HEK293 (cell line): ENCODE data around the gene PTPRJ.

Source experiments
- CTCF ChIP-seq: fragments of 450-650 bp; formaldehyde crosslinking; IDR thresholded peaks from 2 replicates; pipeline ENCODE4 v1.5.1; 2016; ENCODE audit warnings: missing biosample characterization, missing genetic modification characterization
- SP2 ChIP-seq: fragments of 450-650 bp; formaldehyde crosslinking; IDR thresholded peaks from 2 replicates; pipeline ENCODE4 v1.5.1; 2016; ENCODE audit warnings: missing biosample characterization, missing genetic modification characterization
- TCF7L2 ChIP-seq: IDR thresholded peaks from 2 replicates; pipeline ENCODE4 v1.6.1; 2011; ENCODE audit warnings: low read depth, mild to moderate bottlenecking, inconsistent platforms, low read length, moderate library complexity, borderline replicate concordance
- YY1 ChIP-seq: fragments of 450-650 bp; formaldehyde crosslinking; IDR thresholded peaks from 2 replicates; pipeline ENCODE4 v1.5.1; 2018; ENCODE audit warnings: missing biosample characterization, missing genetic modification characterization
- ZNF214 ChIP-seq: fragments of 450-650 bp; formaldehyde crosslinking; IDR thresholded peaks from 2 replicates; pipeline ENCODE4 v1.5.1; 2017; ENCODE audit warnings: missing biosample characterization, mild to moderate bottlenecking, missing genetic modification characterization, borderline replicate concordance
- ZNF274 ChIP-seq, 2 experiments: fragments of 200-500 bp in 1 of 2; fragments of 450-650 bp in 1 of 2; sonication (Bioruptor generic) in 1 of 2; formaldehyde crosslinking in 1 of 2; IDR thresholded peaks; 2 replicates each; pipeline versions ENCODE4 v1.5.1 to v1.6.1; 2014 to 2016; ENCODE audit warnings: borderline replicate concordance in 1 of 2, inconsistent platforms in 1 of 2, low read length in 1 of 2, missing biosample characterization in 1 of 2, missing genetic modification characterization in 1 of 2
- ZNF560 ChIP-seq: fragments of 450-650 bp; formaldehyde crosslinking; IDR thresholded peaks from 2 replicates; pipeline ENCODE4 v1.5.1; 2017; ENCODE audit warnings: missing biosample characterization, missing genetic modification characterization, borderline replicate concordance
- ZNF600 ChIP-seq: fragments of 450-650 bp; formaldehyde crosslinking; IDR thresholded peaks from 2 replicates; pipeline ENCODE4 v1.5.1; 2016; ENCODE audit warnings: missing biosample characterization, missing genetic modification characterization

GRCh38 chr11:48150213-48150612 is 169.9 kb downstream of the PTPRJ start:
- TF ChIP-seq ZNF560 (no peak), ZNF274 (IDR thresholded peaks at IDR 0.05; ENCODE audit: low read length) (no peak), ZNF274 (tag by site-specific recombination; IDR thresholded peaks at IDR 0.05; ENCODE audit: borderline replicate concordance) (no peak), YY1 (tag by site-specific recombination) (no peak), SP2 (tag by site-specific recombination) (no peak), TCF7L2 (no peak), CTCF (tag by site-specific recombination) (no peak), ZNF600 (tag by site-specific recombination) (no peak), ZNF214 (tag by site-specific recombination) (no peak)
